Fibroblast of skin of scalp (primary cell): ENCODE data around the gene CCDC27.
"Not testable (repeated sequence)": the region's sequence is repeated elsewhere in the genome, so short reads cannot be mapped to it uniquely, and the experiment has no call there.

Experiments used
- DNase-seq: peaks from one replicate; pipeline ENCODE4 v3.0.0-alpha.2; 2013

Gene CCDC27

GRCh38 chr1:3796215-3797061 lies 44.2 kb downstream of the CCDC27 start, which contains the start of gene LRRC47:
Gene LRRC47, minus strand, starts transcription at chr1:3796498. Its CDS starts 22 bp downstream, at chr1:3796476.
- DNase-seq = peak; percentile 90

DNA sequence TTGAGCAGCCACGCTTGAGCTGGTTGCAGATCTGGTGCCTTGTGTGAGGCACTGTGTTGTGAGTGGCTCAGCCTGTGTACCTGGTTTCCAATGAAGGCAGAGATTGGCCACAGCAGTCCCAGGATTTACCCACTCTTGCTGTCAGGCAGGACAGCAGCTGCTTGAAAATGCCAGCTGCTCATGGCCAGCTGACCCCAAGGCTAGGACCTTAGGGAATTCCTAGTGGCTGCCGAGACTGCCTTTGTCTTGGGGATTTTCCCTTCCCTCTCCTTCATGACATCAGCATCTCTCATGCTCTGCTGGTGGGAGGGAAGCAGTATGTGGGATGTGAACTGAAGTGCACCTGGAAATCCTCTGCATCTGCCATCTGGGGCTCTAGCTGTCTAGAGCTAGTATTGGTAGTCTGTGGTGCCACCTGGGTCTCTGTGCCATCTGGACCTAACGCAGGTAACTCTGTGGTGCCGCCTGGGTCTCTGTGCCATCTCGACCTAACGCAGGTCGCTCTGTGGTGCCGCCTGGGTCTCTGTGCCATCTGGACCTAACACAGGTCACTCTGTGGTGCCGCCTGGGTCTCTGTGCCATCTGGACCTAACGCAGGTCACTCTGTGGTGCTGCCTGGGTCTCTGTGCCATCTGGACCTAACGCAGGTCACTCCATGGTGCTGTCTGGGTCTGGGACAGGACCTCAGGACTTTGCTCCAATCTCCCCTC lies 47.9 kb downstream of the CCDC27 start:
- no peak for DNase-seq

GRCh38 chr1:3800795-3801194 lies 48.5 kb downstream of the CCDC27 start:
- not testable (repeated sequence) for DNase-seq

GRCh38 chr1:3803905-3804626 lies 51.8 kb downstream of the CCDC27 start:
- DNase-seq = no peak

- not testable (repeated sequence) for DNase-seq
Measured at GRCh38 chr1:3804627-3804944, 52.3 kb downstream of the CCDC27 start.

DNA sequence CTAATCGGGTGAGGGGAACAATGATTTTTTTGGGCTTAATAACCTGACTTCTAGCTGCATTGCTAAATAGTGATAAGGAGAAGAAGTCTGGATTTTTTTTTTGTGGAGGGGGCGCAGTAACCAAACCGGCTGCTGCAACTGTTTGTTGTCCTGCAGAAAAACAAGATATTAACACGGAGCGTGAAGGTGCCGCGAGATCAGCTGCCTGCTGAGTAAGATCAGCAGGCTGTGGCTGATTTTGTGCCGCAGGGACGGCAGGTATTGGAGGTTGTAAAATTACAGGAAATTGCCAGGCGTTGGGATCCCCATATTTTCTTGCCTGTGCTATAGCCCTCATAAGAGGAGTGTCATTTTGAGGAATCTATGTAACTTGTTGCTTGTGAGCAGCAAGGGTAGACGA lies 52.8 kb downstream of the CCDC27 start:
- no peak for DNase-seq

DNA sequence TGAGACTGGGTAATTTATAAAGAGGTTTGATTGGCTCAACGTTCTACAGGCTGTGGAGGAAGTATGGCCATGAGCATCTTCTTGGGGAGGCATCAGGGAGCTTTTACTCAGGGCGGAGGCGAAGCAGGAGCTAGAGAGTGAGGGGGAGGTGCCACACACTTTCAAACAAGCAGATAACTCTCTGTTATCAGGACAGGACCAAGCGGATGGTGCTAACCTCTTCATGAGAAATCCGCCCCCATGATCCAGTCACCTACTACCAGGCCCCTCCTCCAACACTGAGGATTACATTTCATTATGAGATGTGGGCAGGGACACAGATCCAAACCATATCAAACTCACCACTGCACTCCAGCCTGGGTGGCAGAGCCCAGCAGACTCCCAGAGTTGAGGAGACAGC lies 55.5 kb downstream of the CCDC27 start:
- DNase-seq = no peak

GRCh38 chr1:3809680-3810079 lies 57.4 kb downstream of the CCDC27 start:
- DNase-seq = no peak

DNA sequence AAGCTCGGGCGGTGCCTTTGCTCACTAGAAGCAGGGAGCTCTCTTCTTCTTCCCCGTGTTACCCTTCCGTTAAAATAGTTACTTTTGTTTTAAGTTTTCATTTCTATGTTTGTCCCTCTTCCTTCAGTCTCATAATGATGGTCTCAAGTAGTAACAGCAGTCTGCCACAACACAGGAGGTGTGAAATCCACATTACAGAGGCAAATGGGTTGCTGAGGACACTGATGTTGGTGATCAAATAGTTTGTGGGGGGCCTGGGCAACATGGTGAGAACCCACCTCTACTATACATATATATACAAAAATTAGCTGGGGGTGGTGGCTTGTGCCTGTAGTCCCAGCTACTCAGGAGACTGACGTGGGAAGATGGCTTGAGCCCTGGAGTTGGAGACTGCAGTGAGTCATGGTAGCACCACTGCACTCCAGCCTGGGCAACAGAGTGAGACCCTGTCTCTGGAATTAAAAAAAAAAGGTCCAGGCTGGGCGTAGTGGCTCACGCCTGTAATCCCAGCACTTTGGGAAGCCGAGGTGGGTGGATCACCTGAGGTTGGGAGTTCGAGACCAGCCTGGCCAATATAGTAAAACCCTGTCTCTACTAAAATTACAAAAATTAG lies 58.0 kb downstream of the CCDC27 start:
- not testable (repeated sequence) for DNase-seq

DNA sequence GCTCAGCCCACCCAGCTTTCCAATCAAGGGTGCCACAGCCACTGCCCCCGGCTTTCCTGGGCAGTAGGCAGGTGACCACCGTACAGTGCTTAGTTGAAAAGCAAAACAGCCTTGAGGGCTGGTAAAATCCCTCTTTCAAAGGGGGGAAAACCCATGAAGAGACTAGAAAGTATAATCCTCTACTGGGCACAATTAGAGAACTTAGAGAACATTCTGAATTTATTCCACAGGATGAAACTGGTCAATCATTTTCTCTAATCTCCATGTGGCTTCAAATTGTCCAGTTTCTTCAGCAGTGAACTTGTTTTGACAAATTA lies 59.3 kb downstream of the CCDC27 start:
- DNase-seq = no peak

- no peak for DNase-seq
Measured at GRCh38 chr1:3814065-3814464, 61.8 kb downstream of the CCDC27 start.

- no peak for DNase-seq
Measured at GRCh38 chr1:3814771-3815561, 62.7 kb downstream of the CCDC27 start.

GRCh38 chr1:3816331-3817137 lies 64.3 kb downstream of the CCDC27 start:
- DNase-seq = no peak

- DNase-seq = no peak
Measured at GRCh38 chr1:3817138-3817740, 65.0 kb downstream of the CCDC27 start.

GRCh38 chr1:3817821-3818597 lies 65.8 kb downstream of the CCDC27 start:
- no peak for DNase-seq

DNA sequence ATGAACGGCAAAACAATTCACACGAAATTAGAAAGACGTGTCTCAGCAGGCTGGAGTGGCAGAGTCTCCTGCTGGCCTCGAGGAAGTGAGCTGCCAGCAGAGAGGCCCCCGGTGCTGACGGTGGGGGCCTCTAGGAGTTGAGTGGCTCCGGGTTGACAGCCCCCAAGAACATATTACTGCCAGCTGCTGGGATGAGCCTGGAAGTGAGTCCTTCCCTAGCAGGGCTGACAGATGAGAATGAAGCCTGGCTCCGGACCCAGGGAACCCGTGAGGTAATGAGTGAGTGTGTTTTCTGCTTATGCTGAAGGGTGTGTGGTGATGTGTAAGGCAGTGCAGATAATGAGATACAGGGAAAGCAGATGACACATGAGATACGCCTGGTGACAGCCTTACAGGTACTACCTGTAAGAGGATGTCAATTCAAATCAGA lies 67.5 kb downstream of the CCDC27 start:
- peak; percentile 16 for DNase-seq

DNA sequence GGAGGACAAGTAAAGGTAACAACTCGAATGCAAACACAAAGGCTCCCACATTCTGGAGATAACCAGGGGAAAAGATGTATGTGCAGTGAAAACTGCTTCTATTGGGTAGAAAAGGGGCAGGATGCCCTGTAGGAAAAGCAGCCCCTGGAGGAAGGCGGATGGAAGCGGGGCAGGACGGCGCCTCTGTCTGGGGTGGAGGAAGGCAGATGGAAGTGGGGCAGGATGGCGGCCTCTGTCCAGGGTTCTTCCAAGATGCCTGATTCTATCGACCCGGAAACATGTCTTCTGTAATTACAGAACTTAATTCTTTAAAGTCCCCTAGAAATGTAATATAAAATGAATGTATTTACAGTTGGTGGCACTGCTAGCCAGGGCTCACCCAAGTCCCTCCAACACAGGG lies 68.1 kb downstream of the CCDC27 start:
- DNase-seq = no peak

DNA sequence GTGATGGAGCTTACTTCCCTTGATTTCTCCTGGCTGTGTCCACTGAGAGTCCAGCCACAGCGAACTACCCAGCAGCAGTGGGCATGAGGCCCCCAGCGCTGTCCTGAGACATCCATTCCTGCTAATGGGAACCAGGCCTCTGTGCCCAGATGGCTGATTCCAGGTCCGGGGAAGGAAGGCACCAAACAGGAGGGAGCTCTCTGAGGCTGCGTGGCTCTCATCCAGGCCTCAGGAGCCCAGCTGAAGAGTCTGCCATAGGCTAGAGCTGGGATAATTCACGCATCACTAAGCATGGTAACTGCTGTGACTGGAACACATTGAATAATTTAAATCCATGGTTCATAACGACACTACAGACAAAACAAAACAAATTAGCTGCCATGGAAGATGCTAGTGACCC lies 68.8 kb downstream of the CCDC27 start:
- no peak for DNase-seq
